NB4 (cell line): Measurements from ENCODE around the gene CFC1.
"Not testable (repeated sequence)": the region's sequence is repeated elsewhere in the genome, so short reads cannot be mapped to it uniquely, and the experiment has no call there.

Experiments
- MAX ChIP-seq: IDR thresholded peaks from 2 replicates; pipeline ENCODE4 v1.6.1; 2011; ENCODE audit warnings: low read depth, low read length
- TF ChIP-seq, protein P1 (sequence below): IDR thresholded peaks from one replicate; pipeline ENCODE4 v1.5.1; 2012; ENCODE audit warnings: low read depth, low read length

GRCh38 chr2:130554178-130554577, 45.2 kb downstream of the CFC1 start:
- TF ChIP-seq, protein P1, sequence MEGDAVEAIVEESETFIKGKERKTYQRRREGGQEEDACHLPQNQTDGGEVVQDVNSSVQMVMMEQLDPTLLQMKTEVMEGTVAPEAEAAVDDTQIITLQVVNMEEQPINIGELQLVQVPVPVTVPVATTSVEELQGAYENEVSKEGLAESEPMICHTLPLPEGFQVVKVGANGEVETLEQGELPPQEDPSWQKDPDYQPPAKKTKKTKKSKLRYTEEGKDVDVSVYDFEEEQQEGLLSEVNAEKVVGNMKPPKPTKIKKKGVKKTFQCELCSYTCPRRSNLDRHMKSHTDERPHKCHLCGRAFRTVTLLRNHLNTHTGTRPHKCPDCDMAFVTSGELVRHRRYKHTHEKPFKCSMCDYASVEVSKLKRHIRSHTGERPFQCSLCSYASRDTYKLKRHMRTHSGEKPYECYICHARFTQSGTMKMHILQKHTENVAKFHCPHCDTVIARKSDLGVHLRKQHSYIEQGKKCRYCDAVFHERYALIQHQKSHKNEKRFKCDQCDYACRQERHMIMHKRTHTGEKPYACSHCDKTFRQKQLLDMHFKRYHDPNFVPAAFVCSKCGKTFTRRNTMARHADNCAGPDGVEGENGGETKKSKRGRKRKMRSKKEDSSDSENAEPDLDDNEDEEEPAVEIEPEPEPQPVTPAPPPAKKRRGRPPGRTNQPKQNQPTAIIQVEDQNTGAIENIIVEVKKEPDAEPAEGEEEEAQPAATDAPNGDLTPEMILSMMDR: not testable (repeated sequence)
- not testable (repeated sequence) for TF ChIP-seq MAX
